ENCODE data around the gene IGHMBP2. TPM values are rescaled to one million over a fixed set of nuclear protein-coding genes. Genes with fewer than 3 reads are reported as not detected.

IGHMBP2 gene
- total and polyA plus RNA-seq, 9 of the 15 experiments (the other 6 are each of a cell fraction or from before 2014, with no cell fraction given): 1.6 to 24.8 (median 14.5) TPM

DNA sequence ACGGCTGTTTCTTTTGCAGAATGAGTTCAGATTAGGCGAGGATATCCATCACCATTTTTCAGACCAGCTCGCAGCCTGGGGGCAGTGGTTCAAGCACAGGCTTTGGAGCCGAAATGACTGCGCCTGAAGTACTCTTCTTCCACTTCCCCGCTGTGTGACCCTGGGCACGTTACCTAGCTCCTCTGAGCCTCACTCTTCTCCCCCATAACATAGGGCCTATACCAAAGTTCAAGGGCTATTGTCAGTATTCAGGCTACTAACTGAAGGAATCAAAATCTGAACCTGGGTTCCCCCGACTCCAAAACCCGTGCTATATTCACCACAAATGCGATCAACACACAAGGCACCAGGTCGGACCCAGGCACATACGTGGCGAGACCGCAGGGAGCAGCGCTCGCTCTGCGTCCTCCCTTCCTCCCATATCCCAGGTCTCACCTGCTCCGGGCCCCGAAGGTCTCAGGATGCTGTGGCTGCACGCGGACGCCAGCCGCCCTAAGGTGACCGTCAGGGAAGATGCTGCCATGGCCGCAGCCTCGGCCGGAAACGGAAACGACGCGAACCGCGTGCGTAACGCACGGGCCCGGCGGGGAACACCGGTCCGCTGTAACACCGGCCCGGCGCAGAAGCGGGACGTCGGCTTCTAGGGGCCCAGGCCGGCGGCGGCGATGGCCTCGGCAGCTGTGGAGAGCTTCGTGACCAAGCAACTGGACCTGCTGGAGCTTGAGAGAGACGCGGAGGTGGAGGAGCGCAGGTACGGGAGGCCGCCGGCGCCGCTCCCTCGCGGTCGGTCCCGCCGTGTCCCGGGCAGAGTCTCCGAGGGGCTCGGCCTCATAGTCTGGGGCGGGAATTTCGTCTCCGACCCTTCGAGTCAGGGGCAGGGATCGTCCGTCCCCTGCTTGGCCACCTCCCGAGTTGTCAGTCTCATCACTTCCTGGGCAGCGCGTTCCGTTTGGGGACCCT is at the start of gene IGHMBP2, which contains the start of gene MRPL21 (continued):
- TF ChIP-seq, protein P1, sequence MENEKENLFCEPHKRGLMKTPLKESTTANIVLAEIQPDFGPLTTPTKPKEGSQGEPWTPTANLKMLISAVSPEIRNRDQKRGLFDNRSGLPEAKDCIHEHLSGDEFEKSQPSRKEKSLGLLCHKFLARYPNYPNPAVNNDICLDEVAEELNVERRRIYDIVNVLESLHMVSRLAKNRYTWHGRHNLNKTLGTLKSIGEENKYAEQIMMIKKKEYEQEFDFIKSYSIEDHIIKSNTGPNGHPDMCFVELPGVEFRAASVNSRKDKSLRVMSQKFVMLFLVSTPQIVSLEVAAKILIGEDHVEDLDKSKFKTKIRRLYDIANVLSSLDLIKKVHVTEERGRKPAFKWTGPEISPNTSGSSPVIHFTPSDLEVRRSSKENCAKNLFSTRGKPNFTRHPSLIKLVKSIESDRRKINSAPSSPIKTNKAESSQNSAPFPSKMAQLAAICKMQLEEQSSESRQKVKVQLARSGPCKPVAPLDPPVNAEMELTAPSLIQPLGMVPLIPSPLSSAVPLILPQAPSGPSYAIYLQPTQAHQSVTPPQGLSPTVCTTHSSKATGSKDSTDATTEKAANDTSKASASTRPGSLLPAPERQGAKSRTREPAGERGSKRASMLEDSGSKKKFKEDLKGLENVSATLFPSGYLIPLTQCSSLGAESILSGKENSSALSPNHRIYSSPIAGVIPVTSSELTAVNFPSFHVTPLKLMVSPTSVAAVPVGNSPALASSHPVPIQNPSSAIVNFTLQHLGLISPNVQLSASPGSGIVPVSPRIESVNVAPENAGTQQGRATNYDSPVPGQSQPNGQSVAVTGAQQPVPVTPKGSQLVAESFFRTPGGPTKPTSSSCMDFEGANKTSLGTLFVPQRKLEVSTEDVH (IDR thresholded peaks at IDR 0.05; ENCODE audit: low read depth, partially characterized antibody): peak; percentile 91
- TF ChIP-seq MBD2 (IDR thresholded peaks at IDR 0.05; ENCODE audit: borderline replicate concordance, low read depth) (peak; percentile 89), SAP30 (IDR thresholded peaks at IDR 0.05; ENCODE audit: borderline replicate concordance, insufficient read depth, low read depth, low read length, poor library complexity, severe bottlenecking) (no peak), ZNF551 (CRISPR knock-in tag; IDR thresholded peaks at IDR 0.05) (no peak), NCOA6 (IDR thresholded peaks at IDR 0.05) (no peak), TCF7L2 (IDR thresholded peaks at IDR 0.05; ENCODE audit: low read depth, low read length) (no peak), CHD1 (IDR thresholded peaks at IDR 0.05; ENCODE audit: low read length) (no peak), SMARCA4 (IDR thresholded peaks at IDR 0.05) (no peak), PHTF2 (CRISPR knock-in tag; IDR thresholded peaks at IDR 0.05) (no peak), TAF9B (IDR thresholded peaks at IDR 0.05; ENCODE audit: partially characterized antibody) (peak; percentile 96), ZNF12 (CRISPR knock-in tag; IDR thresholded peaks at IDR 0.05) (no peak), DNMT1 (IDR thresholded peaks at IDR 0.05) (no peak), NCOA1 (IDR thresholded peaks at IDR 0.05; ENCODE audit: low read depth) (peak; percentile 98), FOXK1 (CRISPR knock-in tag; IDR thresholded peaks at IDR 0.05; ENCODE audit: borderline replicate concordance) (peak; percentile 19; the same call in 1 of the 2 replicates)
- TF ChIP-seq, protein P2, sequence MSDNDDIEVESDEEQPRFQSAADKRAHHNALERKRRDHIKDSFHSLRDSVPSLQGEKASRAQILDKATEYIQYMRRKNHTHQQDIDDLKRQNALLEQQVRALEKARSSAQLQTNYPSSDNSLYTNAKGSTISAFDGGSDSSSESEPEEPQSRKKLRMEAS (CRISPR knock-in tag; IDR thresholded peaks at IDR 0.05): peak; percentile 87
- TF ChIP-seq, protein P3, sequence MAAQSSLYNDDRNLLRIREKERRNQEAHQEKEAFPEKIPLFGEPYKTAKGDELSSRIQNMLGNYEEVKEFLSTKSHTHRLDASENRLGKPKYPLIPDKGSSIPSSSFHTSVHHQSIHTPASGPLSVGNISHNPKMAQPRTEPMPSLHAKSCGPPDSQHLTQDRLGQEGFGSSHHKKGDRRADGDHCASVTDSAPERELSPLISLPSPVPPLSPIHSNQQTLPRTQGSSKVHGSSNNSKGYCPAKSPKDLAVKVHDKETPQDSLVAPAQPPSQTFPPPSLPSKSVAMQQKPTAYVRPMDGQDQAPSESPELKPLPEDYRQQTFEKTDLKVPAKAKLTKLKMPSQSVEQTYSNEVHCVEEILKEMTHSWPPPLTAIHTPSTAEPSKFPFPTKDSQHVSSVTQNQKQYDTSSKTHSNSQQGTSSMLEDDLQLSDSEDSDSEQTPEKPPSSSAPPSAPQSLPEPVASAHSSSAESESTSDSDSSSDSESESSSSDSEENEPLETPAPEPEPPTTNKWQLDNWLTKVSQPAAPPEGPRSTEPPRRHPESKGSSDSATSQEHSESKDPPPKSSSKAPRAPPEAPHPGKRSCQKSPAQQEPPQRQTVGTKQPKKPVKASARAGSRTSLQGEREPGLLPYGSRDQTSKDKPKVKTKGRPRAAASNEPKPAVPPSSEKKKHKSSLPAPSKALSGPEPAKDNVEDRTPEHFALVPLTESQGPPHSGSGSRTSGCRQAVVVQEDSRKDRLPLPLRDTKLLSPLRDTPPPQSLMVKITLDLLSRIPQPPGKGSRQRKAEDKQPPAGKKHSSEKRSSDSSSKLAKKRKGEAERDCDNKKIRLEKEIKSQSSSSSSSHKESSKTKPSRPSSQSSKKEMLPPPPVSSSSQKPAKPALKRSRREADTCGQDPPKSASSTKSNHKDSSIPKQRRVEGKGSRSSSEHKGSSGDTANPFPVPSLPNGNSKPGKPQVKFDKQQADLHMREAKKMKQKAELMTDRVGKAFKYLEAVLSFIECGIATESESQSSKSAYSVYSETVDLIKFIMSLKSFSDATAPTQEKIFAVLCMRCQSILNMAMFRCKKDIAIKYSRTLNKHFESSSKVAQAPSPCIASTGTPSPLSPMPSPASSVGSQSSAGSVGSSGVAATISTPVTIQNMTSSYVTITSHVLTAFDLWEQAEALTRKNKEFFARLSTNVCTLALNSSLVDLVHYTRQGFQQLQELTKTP (IDR thresholded peaks at IDR 0.05; ENCODE audit: low read depth in 1 of 2, partially characterized antibody in 2 of 2): no peak
- TF ChIP-seq, protein P4, sequence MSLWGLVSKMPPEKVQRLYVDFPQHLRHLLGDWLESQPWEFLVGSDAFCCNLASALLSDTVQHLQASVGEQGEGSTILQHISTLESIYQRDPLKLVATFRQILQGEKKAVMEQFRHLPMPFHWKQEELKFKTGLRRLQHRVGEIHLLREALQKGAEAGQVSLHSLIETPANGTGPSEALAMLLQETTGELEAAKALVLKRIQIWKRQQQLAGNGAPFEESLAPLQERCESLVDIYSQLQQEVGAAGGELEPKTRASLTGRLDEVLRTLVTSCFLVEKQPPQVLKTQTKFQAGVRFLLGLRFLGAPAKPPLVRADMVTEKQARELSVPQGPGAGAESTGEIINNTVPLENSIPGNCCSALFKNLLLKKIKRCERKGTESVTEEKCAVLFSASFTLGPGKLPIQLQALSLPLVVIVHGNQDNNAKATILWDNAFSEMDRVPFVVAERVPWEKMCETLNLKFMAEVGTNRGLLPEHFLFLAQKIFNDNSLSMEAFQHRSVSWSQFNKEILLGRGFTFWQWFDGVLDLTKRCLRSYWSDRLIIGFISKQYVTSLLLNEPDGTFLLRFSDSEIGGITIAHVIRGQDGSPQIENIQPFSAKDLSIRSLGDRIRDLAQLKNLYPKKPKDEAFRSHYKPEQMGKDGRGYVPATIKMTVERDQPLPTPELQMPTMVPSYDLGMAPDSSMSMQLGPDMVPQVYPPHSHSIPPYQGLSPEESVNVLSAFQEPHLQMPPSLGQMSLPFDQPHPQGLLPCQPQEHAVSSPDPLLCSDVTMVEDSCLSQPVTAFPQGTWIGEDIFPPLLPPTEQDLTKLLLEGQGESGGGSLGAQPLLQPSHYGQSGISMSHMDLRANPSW (CRISPR knock-in tag; IDR thresholded peaks at IDR 0.05): peak; percentile 54; the same call in 1 of the 2 replicates
